CMK (cell line): ENCODE results near the gene PHACTR3.

Source experiments
- DNase-seq: peaks from one replicate; pipeline ENCODE4 v3.0.0-alpha.2; 2010; ENCODE audit warnings: low read depth

PHACTR3 gene

GRCh38 chr20:59731376-59731775, 127.0 kb downstream of the PHACTR3 start:
- DNase-seq = no peak

- DNase-seq = no peak
These were observed 129.0 kb downstream of the PHACTR3 start for GRCh38 chr20:59733351-59733750.

- DNase-seq = no peak
These were observed 131.1 kb downstream of the PHACTR3 start for GRCh38 chr20:59735486-59735885.

- DNase-seq = no peak
These were observed 131.6 kb downstream of the PHACTR3 start for GRCh38 chr20:59735917-59736316.

- no peak for DNase-seq
These were observed 132.0 kb downstream of the PHACTR3 start for GRCh38 chr20:59736366-59736765.

DNA sequence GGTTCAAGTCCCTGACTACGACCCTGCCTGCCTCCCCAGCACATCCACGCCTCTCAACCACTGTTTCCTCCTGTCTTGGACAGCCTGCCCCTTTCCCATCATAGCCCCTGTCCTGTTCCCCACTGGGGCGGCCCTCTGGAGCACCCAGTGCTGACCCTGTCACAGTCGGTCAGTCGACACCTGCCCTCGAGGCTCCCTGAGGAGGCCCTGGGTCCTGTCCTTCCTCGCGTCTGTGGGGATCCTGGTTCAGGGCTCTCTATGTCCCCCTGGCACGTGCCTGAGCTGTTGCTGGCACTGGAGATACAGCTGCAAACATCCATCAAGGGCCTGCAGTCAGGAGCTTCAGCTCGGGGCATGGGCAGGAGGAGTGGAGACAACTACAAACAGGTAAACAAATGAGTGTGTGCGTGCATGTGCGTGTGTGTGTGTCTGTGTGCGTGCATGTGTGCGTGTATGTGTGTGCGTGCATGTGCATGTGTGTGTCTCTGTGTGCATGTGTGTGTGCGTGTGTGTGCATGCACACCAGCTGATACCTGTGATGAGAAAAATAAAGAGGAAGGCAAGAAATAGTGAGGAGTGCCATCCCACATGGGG, 132.8 kb downstream of the PHACTR3 start:
- no peak for DNase-seq

DNA sequence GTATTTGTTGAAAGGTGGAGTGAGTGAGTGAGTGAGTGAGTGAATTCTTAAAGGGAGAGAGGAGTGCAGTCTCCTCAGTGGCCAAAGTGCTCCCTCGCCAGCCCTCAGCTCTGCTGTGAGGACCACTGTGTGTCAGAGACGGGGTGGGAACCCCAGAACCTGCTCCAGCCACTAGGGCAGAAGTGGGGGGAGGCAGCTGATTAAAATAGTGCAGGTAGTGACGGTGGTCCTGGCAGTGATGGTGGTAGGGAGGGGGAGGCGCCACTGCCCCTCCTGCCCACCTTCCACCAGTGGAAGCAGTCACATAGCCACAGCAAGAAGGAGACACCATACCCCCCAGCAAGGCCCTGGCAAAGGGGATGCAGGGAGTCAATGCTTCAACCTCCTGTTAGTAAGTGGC, 133.5 kb downstream of the PHACTR3 start:
- no peak for DNase-seq

- DNase-seq = no peak
These were observed 134.5 kb downstream of the PHACTR3 start for GRCh38 chr20:59738851-59739250.

DNA sequence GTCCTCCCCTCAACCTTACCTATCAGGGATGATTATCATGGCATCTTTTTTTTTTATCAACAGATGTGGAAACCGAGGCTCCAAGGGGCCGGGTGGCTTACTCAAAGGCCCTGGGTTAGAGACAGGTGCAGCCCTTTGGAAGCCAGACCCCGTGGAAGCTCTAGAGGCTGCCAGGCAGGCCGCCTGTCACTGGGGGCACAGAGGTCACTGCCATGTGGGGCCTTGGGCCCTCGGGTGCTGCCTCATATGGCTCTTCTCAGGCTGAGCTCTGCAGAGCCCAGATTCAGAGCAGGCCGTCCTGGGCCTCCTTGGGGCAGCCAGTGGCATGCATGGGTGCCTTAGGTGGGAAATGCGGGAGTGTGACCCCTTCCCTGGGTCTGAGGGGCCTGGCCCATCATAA, 136.3 kb downstream of the PHACTR3 start:
- DNase-seq = no peak

DNA sequence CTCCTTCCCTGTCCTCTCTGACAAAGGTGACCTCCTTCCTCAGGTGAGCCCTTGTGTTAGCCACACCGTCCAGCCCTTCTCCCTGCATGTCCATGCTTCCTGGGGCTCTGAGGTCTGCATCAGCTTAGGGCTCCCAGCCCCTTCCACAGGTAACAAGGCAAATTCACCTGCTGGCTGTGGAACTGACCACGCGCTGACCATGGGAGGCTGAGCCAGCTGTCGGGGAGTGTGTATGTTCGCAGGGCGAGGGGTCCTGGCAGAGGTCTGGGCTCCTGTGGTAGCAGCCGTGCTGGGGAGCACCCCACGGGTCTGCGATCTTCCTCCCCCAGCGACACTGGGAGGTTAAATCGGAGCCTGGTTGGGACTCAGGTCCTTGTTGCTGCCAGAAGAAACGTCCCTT, 136.7 kb downstream of the PHACTR3 start:
- no peak for DNase-seq

DNA sequence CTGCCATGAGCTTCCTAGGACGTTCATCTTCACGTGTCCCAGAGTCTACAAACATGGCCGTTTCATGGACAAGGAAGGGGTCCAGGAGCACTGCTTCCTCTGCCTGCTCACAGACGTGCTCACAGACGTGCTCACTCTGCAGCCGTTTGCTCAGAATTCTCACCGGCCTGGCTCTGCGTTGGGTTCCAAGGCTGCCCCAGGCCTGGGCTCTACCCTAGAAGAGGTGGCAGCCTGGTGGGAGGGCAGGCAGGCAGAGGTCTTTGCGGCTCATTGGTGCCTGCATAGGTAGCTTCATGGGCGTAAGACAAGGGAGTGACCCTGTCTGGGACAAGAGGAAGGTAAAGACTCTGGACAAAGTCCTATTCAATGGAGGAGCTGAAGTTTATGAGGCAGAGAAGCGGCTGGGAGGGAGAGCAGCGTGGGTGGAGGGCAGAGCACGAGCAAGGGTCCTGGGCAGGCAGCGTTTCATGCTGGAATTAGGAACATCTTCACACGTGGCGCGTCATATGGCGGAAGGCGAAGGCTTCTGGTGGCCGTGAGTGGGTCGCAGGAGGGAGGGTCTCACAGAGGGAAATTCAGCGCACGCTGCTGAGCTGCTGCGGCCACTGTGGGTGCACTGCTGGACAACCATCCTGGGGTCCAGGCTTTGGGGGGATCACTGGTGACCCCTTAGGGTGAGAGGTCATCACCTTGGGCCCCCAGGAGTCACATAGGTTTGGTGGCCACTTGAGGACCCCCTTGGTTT, 138.2 kb downstream of the PHACTR3 start:
- no peak for DNase-seq

DNA sequence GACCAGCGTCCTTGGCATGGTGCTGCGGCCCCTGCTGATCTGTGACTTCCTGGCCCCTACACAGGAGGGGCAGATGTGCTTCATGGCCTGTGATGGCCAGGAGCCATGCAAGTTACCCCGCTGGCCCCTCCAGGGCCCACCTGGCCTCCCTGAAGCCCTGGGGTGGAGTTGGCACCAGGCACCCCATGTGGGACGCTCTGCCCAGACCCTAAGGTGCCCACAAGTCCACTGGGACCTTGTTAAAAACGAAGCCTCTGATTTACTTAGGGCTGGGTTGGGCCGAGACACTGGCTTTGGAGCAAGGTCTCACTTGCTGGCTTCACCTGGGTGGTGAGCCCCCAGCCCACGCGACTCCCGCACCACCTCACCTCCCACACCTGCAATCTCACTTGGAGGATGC, 139.0 kb downstream of the PHACTR3 start:
- no peak for DNase-seq

- DNase-seq = no peak
These were observed 139.6 kb downstream of the PHACTR3 start for GRCh38 chr20:59743767-59744485.

GRCh38 chr20:59744756-59745155, 140.4 kb downstream of the PHACTR3 start:
- no peak for DNase-seq

DNA sequence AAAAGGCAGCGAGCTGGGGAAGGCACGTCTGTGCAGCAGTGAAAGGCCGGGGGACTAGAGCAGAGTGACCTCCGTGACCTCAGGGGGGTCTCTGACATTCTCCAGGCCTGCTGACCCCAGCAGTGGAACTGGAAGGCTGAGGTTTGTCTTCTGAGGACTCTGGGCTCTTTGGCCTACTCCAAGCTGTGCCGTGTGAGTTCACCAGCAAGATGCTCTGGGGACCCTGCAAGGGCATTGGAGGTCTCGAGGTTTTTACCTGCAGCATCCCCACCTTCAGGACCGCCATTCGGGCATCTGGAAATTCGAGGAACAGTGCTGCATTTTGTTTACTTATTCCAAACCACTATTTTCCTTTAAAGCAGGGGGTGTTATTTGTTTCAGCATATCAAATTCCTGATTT, 140.9 kb downstream of the PHACTR3 start:
- DNase-seq = no peak

DNA sequence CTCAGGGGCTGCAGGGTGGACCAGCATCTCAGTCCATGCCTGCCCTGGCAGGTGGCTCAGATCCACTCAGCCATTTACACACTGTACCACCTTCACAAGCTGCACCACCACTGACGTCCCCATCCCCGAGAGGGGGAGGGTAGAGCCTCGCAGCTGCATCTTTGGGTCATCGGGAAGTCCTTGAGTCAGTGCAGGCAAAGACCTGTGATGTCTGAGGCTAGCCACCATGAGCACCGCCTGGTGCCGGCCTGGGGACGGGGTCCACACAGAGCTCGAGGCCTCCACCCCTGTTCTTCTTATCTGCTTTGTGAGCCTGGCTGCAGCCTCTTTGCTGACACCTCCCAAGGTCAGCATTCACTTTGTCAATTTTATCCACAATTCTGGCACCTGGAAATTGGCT, 141.4 kb downstream of the PHACTR3 start:
- no peak for DNase-seq

DNA sequence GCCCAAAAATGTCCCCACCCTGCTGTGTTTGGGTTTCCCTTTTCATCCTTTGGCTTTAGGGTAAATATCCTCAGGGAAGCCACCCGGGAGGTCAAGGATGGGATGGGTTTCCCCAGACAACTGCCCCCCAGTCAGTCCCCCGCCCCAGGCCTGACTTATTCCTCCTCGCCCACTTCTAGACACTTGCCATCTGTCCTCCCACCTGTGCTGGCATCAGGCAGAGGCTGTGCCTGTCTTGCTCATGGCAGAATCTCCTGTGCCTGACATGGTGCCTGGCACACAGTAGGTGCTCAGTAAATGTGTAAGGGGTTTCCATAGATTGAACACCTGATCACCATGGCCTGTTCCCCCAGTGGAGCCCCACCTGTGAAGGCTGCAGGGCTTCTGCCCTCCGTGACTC, 141.8 kb downstream of the PHACTR3 start:
- DNase-seq = no peak

GRCh38 chr20:59747671-59748515, 143.6 kb downstream of the PHACTR3 start:
- DNase-seq = no peak

- DNase-seq = no peak
These were observed 144.4 kb downstream of the PHACTR3 start for GRCh38 chr20:59748619-59749191.

DNA sequence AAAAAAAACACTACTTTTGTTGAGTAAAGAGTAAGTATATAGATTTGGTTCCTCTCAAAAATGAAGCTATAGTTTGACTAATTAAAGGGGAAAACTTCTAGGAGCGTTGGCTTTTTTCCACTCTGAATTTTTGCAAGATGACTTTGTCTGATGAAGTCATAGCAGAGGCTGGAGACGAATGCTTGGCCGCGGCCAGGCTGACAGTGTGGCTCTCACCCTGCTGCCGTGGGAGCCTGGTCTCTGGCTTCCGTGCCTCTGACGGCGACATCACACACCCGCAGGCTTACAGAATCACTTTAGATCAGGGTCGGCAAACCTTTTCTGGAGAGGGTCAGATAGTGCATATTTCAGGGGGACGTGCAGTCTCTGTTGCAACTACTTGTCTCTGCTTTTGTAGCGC, 145.0 kb downstream of the PHACTR3 start:
- DNase-seq = no peak

GRCh38 chr20:59750209-59750840, 146.0 kb downstream of the PHACTR3 start:
- no peak for DNase-seq
